Activated CD4-positive, CD25-positive, alpha-beta regulatory T cell treated with anti-CD3 and anti-CD28 coated beads, Interleukin-2, amount 50 U/mL, for 72 hours (primary cell): ENCODE data around the gene NPHP3.
"Not testable (repeated sequence)": the region's sequence is repeated elsewhere in the genome, so short reads cannot be mapped to it uniquely, and the experiment has no call there.

Source experiments
- DNase-seq: peaks from one replicate; pipeline ENCODE4 v3.0.0; 2021

The NPHP3 gene

DNA sequence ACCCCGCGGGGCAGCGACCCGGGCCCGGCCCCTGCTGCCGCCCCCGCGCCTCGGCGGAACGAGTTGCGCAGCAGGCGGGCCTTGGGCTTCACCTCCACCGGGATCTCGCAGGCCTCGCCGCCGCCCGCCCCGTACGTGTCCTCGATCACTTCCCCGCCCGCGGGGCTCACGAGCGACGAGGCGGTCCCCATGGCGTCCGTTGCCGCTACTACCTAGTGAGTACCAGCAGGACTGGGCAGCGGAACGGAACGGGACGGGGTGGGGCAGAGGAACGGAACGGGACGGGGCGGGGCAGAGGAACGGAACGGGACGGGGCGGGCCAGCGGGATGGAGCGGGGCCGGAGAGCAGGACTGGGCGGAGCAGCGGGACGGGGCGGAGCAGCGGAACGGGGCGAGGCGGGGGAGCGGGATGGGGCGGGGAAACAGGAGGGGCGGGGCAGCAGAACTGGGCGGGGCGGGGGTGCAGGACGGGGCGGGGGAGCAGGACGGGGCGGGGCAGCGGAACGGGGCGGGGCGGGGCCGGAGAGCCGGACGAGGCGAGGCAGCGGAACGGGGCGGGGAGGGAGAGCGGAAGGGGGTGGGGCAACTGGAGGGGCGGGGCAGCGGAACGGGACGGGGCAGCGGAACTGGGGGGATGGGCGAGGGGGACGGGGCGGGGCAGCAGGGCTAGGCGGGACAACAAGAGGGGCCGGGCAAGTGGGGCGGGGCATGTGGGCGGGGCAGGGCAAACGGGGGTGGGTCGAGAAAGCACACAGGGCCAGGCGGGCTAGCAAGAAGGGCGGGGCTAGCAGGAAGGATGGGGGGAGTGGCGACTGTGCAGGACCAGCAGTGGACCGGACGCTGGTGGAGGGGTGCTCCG lies at the start of gene NPHP3:
Gene NPHP3 (minus strand): TSS at position 245 of the 859 bp plus-strand sequence. CDS start 54 bp downstream, at position 191.
- DNase-seq, result peak; percentile 93

GRCh38 chr3:132758740-132759139 lies 36.5 kb upstream of the NPHP3 start:
- no peak for DNase-seq

DNA sequence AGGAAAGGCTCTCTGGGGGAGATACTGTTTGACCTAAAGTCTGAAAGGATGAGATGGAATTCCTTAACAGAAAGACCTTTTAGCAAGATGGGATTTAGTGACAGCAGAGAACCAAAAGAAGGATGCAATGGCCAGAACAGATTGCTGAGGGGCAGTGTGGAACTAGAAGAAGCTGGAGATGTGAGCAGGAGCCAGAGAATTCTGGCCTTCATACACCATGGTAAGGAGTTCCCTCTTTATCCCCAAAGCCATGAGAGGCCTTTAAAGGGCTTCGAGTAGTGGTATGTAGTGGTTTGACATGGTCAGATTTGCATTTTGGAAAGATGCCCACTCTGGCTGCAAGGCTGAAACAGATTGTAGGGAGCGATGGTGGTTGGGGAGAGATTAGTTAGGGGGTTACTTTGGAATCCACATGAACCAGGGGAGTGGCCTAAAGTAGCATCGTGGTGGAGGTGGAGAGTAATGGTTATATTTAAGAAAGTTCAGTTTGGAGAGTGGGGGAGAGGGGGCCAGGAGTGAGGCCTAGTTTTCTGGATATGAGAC lies 34.0 kb upstream of the NPHP3 start:
- no peak for DNase-seq

GRCh38 chr3:132753946-132754345 lies 31.7 kb upstream of the NPHP3 start:
- no peak for DNase-seq

DNA sequence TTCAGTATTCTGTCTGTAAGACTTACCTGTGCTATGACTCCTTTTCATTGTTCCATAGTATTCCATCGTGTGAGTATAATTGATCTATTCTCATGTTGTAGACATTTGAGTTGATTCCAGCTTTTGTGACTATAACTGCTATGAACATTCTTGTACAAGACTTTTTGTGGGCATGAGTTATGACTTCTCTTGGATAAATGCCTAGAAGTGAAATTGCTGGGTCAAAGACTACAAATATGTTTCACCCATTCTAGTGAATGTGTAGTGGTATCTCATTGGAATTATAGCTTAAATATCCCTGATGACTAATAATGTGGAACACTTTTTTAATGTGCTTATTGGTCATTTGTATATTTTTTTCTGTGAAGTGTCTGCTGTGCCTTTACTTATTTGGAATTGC lies 27.6 kb upstream of the NPHP3 start:
- no peak for DNase-seq

GRCh38 chr3:132746720-132747119 lies 24.5 kb upstream of the NPHP3 start:
- DNase-seq, result not testable (repeated sequence)

GRCh38 chr3:132738314-132738713 lies 16.1 kb upstream of the NPHP3 start:
- DNase-seq, result no peak

DNA sequence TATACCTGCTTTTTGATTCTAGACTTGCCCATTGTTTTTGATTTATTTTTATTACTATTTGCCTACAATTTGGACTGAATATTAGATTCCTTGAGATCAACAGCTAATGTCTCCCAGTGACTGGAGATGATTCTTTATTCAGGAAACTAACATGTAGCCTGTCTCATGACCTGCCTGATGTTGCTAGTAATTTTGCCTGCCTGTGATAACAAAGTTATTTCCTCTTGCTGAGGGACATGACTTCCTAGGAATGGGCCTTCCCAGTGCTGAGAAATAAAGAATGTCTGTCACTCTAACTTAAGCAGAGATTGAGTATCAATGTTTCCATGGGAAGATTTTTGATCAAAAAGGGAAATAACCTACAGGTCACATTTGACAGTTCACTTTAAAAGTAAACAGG lies 13.4 kb upstream of the NPHP3 start:
- DNase-seq, result no peak

DNA sequence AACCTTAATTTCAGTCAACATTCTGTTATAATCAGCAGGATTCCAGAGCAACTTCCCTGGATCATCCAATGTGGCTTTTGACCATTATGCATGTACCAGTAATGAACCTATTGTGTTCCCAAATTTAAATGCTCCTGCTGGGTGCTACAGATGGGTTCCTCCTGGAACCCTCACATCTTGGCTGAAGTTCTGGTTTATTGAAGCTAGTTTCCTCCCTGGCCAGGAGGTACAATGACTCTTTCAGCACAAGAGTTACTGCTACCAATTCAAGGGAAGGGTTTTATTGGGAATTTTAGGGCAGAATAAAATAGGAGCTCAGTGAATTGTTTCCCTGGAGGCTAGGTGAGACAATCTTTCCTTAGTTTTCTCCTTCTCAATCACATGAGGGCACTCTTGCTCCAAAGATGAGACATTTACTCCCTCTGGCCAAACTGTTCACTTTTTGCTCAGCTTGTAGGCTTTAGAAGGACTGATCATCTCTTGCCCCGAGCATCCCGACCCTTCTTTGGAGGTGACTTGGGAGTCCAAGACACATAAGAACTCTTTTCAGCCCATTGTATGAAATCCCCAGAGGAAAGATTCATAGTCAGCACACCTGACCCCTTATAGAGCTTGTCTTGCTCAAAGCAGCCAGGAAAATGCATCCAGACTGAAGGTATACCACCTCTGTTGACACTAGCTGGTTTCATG lies 8.8 kb upstream of the NPHP3 start:
- no peak for DNase-seq

DNA sequence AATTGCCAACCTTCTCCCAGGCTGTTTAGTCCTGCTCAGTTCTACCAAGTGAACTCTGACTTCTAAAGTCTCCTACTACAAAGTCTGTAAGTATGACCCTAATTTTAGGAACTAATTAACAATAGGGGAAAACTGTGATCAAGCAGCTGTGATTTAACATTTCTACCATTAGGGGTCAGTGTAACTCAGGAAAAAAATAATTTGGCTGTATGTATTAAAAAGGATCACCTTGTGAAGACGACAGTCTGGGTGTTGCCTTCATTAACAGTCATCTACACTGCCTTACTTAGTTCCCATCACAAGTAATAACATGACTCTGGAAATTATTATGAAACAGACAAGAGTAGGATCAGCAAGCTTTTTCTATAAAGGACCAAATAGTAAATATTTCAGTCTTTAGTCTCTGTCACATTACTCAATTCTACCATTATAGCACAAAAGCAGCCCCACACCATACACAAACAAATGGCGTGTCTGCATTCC lies 4.2 kb upstream of the NPHP3 start:
- DNase-seq, result no peak

DNA sequence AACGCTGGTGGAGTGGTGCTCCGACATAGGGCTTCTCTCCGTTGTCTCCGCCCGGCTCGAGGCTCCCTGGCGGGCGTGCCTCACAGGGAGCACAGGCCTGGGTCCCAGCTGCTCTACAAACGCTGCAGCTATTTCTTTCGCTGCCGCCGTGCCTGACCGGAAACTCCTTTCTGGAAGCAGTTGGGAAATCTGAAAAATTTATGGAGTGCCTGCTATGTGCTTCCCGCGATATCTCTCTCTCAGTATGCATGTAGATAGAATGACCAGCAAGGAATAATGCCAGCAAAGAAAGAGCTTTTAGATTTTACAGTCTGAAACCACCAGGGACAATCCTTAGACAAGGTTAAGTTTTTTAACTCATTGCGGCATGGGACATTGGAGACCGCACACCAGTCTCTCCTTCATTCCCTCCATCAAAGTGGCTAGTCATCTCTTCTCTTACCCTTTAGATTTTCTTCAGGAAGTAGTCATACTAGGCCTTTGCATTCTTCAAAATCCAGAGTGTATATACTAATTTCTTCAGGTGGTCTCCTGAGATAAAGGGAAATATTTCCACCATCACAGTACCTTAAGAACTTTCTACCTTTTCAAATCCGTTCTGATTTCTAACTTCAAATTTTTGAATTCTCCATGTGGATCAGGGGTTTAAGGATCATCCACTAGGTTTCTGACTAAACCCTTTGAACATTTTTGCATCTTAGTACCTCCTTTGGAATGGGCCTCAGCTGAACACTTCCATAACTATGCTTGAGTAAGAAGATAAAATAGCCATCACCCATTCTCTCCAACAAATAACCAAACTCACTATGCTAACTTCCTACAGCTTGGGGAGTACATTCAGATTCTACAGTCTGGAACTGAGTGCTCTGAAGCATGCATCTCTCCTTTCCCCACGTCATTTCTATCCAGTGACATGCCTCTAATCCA lies 1.1 kb upstream of the NPHP3 start:
- DNase-seq, result no peak

DNA sequence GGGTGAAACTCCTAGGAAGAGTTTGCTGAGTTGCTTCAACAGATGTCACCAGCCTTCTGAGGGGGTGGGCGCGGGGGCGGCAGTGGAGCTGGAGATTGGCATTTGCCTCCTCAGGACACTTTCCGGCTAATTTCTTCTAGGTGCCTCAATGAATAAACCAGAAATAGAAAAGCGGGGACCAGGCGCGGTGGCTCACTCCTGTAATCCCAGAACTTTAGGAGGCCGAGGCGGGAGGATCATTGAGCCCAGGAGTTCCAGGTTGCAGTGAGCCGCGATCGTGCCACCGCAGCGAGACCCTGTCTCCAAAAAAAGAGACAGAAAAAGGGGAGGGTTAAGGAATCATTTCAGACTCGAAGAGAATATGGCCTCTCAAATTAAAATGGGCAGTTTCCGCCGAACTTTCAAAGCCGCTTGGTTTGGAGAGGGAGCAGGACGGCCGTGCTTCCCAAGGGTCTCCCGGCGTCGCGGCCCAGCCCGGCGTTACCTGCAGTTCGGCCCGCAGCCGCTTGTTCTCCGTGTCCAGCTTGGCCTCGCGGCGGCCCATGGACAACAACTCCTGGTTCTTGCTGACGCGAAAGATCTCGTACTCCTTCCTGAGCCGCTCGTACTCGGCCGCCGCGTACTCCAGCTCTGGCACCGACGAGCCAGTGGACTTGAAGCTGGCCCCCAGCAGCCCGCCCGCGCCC lies 587 bp downstream of the NPHP3 start:
- no peak for DNase-seq

GRCh38 chr3:132720228-132720627 lies 2.0 kb downstream of the NPHP3 start:
- DNase-seq, result no peak

DNA sequence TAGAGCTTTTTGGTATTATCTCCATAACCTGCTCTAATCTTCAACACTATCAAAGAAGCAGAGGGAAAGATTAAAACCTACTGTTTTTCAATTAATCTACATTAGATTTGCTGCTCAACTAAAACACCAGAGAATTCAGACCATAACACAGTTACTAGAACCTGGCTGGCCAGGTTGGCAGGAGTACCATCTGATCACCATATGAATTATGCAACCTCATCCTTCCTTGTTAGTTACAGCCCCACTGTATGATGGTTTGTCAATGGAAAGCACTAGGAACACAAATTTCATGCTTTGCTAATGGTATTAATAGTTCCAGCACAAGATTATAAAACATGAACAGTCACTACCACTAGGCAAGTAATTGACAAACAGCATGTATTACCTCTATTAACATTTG lies 5.8 kb downstream of the NPHP3 start:
- DNase-seq, result no peak

DNA sequence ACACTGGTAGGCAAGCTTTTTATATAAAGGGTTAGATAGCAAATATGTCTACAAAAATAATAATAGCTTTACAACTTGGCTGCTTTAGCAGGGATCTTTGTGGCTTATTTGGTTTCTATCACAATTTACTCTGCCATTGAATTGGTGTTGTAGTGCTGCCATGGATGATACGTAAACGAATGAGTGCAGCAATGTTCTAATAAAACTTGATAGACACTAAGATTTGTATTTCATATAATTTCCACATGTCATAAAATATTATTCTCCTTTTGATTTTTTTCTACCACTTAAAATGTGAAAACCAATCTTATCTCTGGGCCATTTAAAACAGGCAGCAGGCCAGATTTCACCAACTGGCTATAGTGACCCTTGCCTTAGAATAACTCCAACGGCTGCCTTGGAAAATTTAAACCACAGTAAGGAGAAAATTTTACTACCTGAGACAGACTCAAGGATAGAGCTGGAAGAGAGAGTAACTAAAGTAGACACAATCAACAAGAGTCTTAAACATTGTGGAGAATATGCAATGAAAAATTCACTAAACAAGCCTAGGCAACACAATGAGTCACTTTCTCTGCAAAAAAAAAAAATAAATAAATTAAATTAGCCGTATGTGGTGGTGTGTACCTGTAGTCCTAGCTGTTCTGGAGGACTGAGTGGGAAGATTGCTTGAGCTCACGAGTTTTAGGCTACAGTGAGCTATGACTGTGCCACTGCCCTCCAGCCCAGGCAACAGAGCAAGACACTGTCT lies 8.1 kb downstream of the NPHP3 start:
- no peak for DNase-seq

DNA sequence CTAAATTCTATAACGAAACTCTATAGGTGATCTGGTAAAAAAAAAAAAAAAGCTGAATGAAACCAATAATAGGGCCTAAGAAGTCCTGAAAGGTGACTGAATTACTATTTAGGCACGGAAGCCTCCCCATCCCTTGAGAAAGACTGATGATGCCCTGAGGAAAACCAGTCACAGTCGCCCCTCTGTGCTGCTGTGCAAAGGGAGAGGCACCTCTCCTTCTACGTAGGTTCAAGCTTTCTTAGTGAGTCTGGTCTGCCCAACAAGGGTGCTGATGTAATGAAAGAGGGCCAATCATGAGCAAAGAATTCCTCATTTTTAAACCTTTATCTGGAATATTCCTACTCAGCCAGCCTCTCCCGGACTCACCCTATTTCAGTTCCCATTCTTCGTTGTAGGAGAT lies 11.9 kb downstream of the NPHP3 start:
- DNase-seq, result no peak

DNA sequence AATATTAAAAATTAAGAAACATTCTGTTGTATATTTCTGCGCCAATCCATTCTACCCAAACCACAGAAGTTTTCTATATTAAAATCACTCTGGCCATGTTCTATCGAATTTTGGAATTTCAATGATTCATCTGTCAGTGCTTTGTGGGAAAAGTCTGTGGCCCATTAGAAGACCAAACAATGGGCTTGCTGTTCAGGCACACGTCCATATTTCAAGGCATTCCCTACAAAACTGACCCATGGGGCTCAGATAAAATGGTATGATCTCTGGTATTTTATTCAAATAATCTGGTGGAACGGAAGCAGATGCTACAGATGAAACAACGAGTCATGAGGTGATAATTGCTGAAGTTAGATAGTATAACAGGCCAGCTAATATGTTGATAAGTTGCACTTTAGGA lies 12.4 kb downstream of the NPHP3 start:
- DNase-seq, result no peak

GRCh38 chr3:132703733-132704132 lies 18.5 kb downstream of the NPHP3 start:
- DNase-seq, result no peak

DNA sequence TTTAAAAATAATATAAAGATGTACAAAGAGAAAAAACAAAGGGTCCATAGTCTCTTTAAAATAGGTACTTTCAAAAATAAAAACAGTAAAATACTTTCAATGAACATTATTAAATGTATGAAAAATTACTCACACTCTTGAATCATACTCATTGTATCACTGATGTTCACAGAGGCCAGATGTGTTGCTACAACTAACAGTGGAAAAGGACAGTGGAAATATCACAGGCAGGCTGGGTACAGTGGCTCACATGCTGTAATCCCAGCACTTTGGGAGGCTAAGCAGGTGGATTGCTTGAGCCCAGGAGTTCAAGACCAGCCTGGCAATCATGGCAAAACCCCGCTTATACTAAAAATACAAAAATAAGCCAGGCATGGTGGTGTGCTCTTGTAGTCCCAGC lies 26.8 kb downstream of the NPHP3 start:
- no peak for DNase-seq

GRCh38 chr3:132694991-132695390 lies 27.2 kb downstream of the NPHP3 start:
- no peak for DNase-seq

- DNase-seq, result no peak
Measured at GRCh38 chr3:132690040-132690439, 32.2 kb downstream of the NPHP3 start.
